ENCODE data around the gene MBD3.

DNA sequence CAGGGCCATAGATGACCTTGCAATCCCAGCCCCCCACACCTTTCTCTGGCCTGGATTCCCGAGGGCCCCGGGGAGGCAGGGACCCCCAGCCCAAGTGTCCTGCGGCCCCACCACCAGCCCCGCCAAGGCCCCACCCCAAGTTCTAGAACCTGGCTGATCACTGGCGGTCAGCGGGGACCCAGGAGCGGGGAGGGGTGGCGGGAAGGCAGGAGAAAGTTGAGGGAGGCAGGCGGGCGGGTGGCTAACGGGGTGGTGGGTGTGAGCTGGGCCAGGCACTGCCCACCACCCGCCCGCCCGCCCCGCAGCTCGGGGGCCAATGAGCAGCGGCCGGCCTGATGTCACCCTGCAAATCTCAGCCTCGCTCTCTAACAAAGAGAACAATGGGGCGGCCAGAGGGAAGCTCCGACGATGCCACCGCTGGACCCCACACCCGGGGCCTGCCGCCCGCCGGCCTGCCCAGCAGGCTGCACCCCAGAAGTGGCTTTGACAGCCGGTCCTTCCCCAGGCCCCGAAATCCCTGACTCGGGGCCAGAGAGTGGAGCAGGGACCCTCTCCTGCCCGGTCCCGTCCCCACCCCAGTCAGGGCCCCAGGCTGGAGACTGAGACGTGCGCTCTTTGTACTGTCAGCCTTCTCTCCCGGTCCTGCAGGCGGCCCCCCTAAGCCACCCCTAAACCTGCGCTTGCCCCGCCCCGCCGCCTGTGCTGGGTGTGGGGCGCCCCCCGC is 26.1 kb downstream of the MBD3 start:
- TF ChIP-seq, protein P1, sequence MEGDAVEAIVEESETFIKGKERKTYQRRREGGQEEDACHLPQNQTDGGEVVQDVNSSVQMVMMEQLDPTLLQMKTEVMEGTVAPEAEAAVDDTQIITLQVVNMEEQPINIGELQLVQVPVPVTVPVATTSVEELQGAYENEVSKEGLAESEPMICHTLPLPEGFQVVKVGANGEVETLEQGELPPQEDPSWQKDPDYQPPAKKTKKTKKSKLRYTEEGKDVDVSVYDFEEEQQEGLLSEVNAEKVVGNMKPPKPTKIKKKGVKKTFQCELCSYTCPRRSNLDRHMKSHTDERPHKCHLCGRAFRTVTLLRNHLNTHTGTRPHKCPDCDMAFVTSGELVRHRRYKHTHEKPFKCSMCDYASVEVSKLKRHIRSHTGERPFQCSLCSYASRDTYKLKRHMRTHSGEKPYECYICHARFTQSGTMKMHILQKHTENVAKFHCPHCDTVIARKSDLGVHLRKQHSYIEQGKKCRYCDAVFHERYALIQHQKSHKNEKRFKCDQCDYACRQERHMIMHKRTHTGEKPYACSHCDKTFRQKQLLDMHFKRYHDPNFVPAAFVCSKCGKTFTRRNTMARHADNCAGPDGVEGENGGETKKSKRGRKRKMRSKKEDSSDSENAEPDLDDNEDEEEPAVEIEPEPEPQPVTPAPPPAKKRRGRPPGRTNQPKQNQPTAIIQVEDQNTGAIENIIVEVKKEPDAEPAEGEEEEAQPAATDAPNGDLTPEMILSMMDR (IDR thresholded peaks at IDR 0.05) = no peak
- TF ChIP-seq POLR2A (IDR thresholded peaks at IDR 0.05) = no peak
